MM.1S (cell line): Measurements from ENCODE around the gene SORT1.

Experiments
- CTCF ChIP-seq: fragments of 300-600 bp; sonication (generic); IDR thresholded peaks from 2 replicates; pipeline ENCODE4 v1.5.1; 2016; ENCODE audit warnings: antibody characterized with exemption, low read length, mixed read lengths
- EZH2 ChIP-seq: fragments of 300-600 bp; sonication (generic); optimal IDR thresholded peaks from 2 replicates; pipeline ENCODE3; 2017; ENCODE audit warnings: low read depth, mild to moderate bottlenecking, antibody characterized with exemption, low read length, mixed read lengths

DNA sequence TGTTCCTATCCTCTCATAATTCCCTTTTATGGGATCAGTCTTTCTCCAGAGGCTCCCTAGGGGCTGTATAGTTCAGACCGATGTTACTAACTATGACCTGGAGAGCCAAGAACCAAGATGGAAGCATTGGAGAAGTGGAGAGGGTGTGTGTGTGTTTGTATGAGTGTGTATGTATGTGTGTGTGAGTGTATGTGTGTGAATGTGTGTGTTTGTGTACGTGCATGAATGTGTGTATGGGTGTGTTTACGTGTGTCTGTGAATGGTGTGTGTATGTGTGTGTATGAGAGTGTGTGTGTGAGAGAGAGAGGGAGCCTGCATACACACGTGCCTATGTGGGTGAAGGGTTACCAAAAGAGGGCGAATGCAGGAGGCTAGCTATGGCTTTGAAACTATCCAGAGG is 95.8 kb downstream of the SORT1 start:
- no peak for TF ChIP-seq CTCF
- no peak for TF ChIP-seq EZH2
